ENCODE data around the gene MOGAT1. TPM values are rescaled to one million over a fixed set of nuclear protein-coding genes. Genes with fewer than 3 reads are reported as not detected.
A peak's percentile ranks its signal among the peaks of the same experiment; 100 is the strongest.

Gene MOGAT1
- total and polyA plus RNA-seq, 2 of the 4 experiments (the other 2 are of a cell fraction) = not detected

GRCh38 chr2:222756951-222757650 is 85.6 kb downstream of the MOGAT1 start:
- no TSS peak for BruUV-seq (replicated peaks)
- peak overlapping the region; percentile 29; the same call in 1 of the 2 replicates for H3K4me2 ChIP-seq (ENCODE audit: low read depth, low read length)
- intact Hi-C loops (cut with micrococcal nuclease) = no loop called here

More at GRCh38 chr2:222756951-222757650, 85.6 kb downstream of the MOGAT1 start:
- Histone ChIP-seq H4K8ac (ENCODE audit: low read depth in 2 of 2, low read length in 2 of 2) (no peak overlapping the region), H3K23ac (ENCODE audit: low read depth, low read length) (no peak overlapping the region), H3K4me1 (ENCODE audit: control insufficient read depth, insufficient read depth, low read length) (peaks cover 11% of the 10 kb centered on the region), H2AK5ac (ENCODE audit: low read depth, low read length) (no peak overlapping the region), H3K79me1 (ENCODE audit: low read depth in 1 of 2, low read length in 2 of 2) (no peaks in the 10 kb centered on the region), H2BK15ac (ENCODE audit: low read depth, low read length) (no peak overlapping the region), H3K4ac (ENCODE audit: low read depth, low read length) (no peak overlapping the region), H2BK120ac (ENCODE audit: low read depth, low read length) (no peak overlapping the region), H3K9me1 (ENCODE audit: insufficient read depth, low read length) (peaks cover 8% of the 10 kb centered on the region), H2AK9ac (replicated peaks; ENCODE audit: low read depth, low read length, poor library complexity) (no peak overlapping the region), H3K27ac (ENCODE audit: insufficient read depth, low read length) (no peak overlapping the region), H3K4me3 (ENCODE audit: insufficient read depth, low read depth, low read length) (no peak overlapping the region), H4K20me1 (ENCODE audit: insufficient read depth, low read length) (no peaks in the 10 kb centered on the region), H3K56ac (ENCODE audit: extremely low read depth, insufficient read depth, low read length) (no peak overlapping the region), H4K91ac (ENCODE audit: insufficient read depth, low read depth, low read length) (no peak overlapping the region), H3K14ac (replicated peaks; ENCODE audit: low read depth, low read length) (no peak overlapping the region), H3K18ac (ENCODE audit: low read depth, low read length) (no peak overlapping the region), H2AFZ (replicated peaks; ENCODE audit: low read length, poor library complexity) (no peak overlapping the region), H3K36me3 (ENCODE audit: control insufficient read depth, insufficient read depth, low read length) (no peaks in the 10 kb centered on the region), H3K27me3 (ENCODE audit: control insufficient read depth, insufficient read depth, low read length) (no peaks in the 10 kb centered on the region), H2BK5ac (ENCODE audit: low read depth, low read length, poor library complexity, severe bottlenecking) (no peak overlapping the region), H4K5ac (ENCODE audit: low read depth, low read length) (no peak overlapping the region), H3K9ac (ENCODE audit: low read depth, low read length) (no peak overlapping the region), H2BK20ac (ENCODE audit: low read depth, low read length) (0 out of 2 replicates have a peak overlapping the region, but pooled peaks have one; percentile 38), H3K9me3 (ENCODE audit: control insufficient read depth, insufficient read depth, low read length) (no peaks in the 10 kb centered on the region)
- TF ChIP-seq MAZ (IDR thresholded peaks at IDR 0.05; ENCODE audit: borderline replicate concordance, low read depth, low read length) (peak; percentile 74; the same call in 1 of the 2 replicates), FOS (IDR thresholded peaks at IDR 0.05; ENCODE audit: low read depth, low read length) (0 out of 2 replicates have a peak, but pooled peaks have one; percentile 57), MAFK (IDR thresholded peaks at IDR 0.05; ENCODE audit: low read depth, low read length) (no peak)
- 20% methylated on average over 1 of the region's 5 CpGs; no CpG with 5 or more reads in 1 of the 2 experiments for WGBS, 2 experiments (ENCODE audit: extremely low coverage in 2 of 2, insufficient read length in 1 of 2)
- ChIA-PET POLR2A (ENCODE audit: unreplicated experiment) (no interaction called here), CTCF (no interaction called here)
- in situ Hi-C loops (cut with MboI; ENCODE audit: low sequenced_read_pairs) = no loop called here
- dilution Hi-C loops (cut with HindIII; ENCODE audit: low sequenced_read_pairs, unreplicated experiment) = no loop called here
- DNase-seq (peak; percentile 75), ATAC-seq (ENCODE audit: low read depth) (peak; percentile 79)

Other genes with a start within 250 kb of the MOGAT1 start
- gene SGPP2, start 247.1 kb upstream of the MOGAT1 start, total RNA-seq (2012; rRNA removed) = not detected in 2 replicates
- not detected in 2 replicates for gene SGPP2, start 247.1 kb upstream of the MOGAT1 start, polyA plus RNA-seq (2012; rRNA removed)
- 21.1 and 27.2 TPM in 2 replicates for gene FARSB, start 15.6 kb upstream of the MOGAT1 start, total RNA-seq (2012; rRNA removed)
- gene FARSB, start 15.6 kb upstream of the MOGAT1 start, polyA plus RNA-seq (2012; rRNA removed) = 26.9 and 32.5 TPM in 2 replicates
- gene ACSL3, start 189.4 kb downstream of the MOGAT1 start, total RNA-seq (2012; rRNA removed) = 84.2 and 96.4 TPM in 2 replicates
- 29.2 and 31.0 TPM in 2 replicates for gene ACSL3, start 189.4 kb downstream of the MOGAT1 start, polyA plus RNA-seq (2012; rRNA removed)